ENCODE results near the gene ACP6. TPM values are rescaled to one million over a fixed set of nuclear protein-coding genes. Genes with fewer than 3 reads are reported as not detected.

The ACP6 gene
- total RNA-seq, 1 donor from 2014 or later: 19.2 TPM

- TF ChIP-seq CTCF (IDR thresholded peaks at IDR 0.05; ENCODE audit: unreplicated experiment): no peak
- no peaks in the 10 kb centered on the region for H3K9me3 Mint-ChIP-seq (ENCODE audit: unreplicated experiment)
- H3K4me3 Mint-ChIP-seq (ENCODE audit: unreplicated experiment): no peak overlapping the region
- H3K36me3 Mint-ChIP-seq (ENCODE audit: low read depth, unreplicated experiment): peaks cover 16% of the 10 kb centered on the region
- H3K4me1 Mint-ChIP-seq (ENCODE audit: unreplicated experiment): peaks cover 5% of the 10 kb centered on the region
- H3K27me3 Mint-ChIP-seq (ENCODE audit: unreplicated experiment): no peaks in the 10 kb centered on the region
- no peak for DNase-seq (ENCODE audit: low spot score)
- H3K27ac Mint-ChIP-seq (ENCODE audit: unreplicated experiment): no peak overlapping the region
Measured at GRCh38 chr1:147651466-147651865, 18.9 kb downstream of the ACP6 start.

- no peak for TF ChIP-seq CTCF (IDR thresholded peaks at IDR 0.05; ENCODE audit: unreplicated experiment)
- no peaks in the 10 kb centered on the region for H3K9me3 Mint-ChIP-seq (ENCODE audit: unreplicated experiment)
- no peak overlapping the region for H3K4me3 Mint-ChIP-seq (ENCODE audit: unreplicated experiment)
- no peaks in the 10 kb centered on the region for H3K27me3 Mint-ChIP-seq (ENCODE audit: unreplicated experiment)
- no peak overlapping the region for H3K27ac Mint-ChIP-seq (ENCODE audit: unreplicated experiment)
- H3K36me3 Mint-ChIP-seq (ENCODE audit: low read depth, unreplicated experiment): peaks cover 16% of the 10 kb centered on the region
- peaks cover 17% of the 10 kb centered on the region for H3K4me1 Mint-ChIP-seq (ENCODE audit: unreplicated experiment)
- DNase-seq (ENCODE audit: low spot score): no peak
Measured at GRCh38 chr1:147648933-147649332, 21.4 kb downstream of the ACP6 start.

GRCh38 chr1:147647796-147648633, 22.3 kb downstream of the ACP6 start:
- Mint-ChIP-seq H3K9me3 (ENCODE audit: unreplicated experiment) (no peaks in the 10 kb centered on the region), H3K4me1 (ENCODE audit: unreplicated experiment) (peaks cover 17% of the 10 kb centered on the region)
- TF ChIP-seq CTCF (IDR thresholded peaks at IDR 0.05; ENCODE audit: unreplicated experiment): no peak

GRCh38 chr1:147643974-147644373, 26.4 kb downstream of the ACP6 start:
- H3K27me3 Mint-ChIP-seq (ENCODE audit: unreplicated experiment): no peaks in the 10 kb centered on the region
- H3K36me3 Mint-ChIP-seq (ENCODE audit: low read depth, unreplicated experiment): peaks cover 20% of the 10 kb centered on the region
- H3K9me3 Mint-ChIP-seq (ENCODE audit: unreplicated experiment): no peaks in the 10 kb centered on the region
- DNase-seq (ENCODE audit: low spot score): no peak
- H3K4me1 Mint-ChIP-seq (ENCODE audit: unreplicated experiment): peaks cover 24% of the 10 kb centered on the region
- no peak overlapping the region for H3K4me3 Mint-ChIP-seq (ENCODE audit: unreplicated experiment)
- H3K27ac Mint-ChIP-seq (ENCODE audit: unreplicated experiment): no peak overlapping the region
- no peak for TF ChIP-seq CTCF (IDR thresholded peaks at IDR 0.05; ENCODE audit: unreplicated experiment)

More at GRCh38 chr1:147647796-147648633, 22.3 kb downstream of the ACP6 start:
- no peak for DNase-seq (ENCODE audit: low spot score)
- Mint-ChIP-seq H3K4me3 (ENCODE audit: unreplicated experiment) (no peak overlapping the region), H3K36me3 (ENCODE audit: low read depth, unreplicated experiment) (peaks cover 18% of the 10 kb centered on the region), H3K27ac (ENCODE audit: unreplicated experiment) (no peak overlapping the region), H3K27me3 (ENCODE audit: unreplicated experiment) (no peaks in the 10 kb centered on the region)
